GM23338 (cell line): Measurements from ENCODE around the gene MGAT5. TPM values are rescaled to one million over a fixed set of nuclear protein-coding genes. Genes with fewer than 3 reads are reported as not detected.

Experiments
- ATAC-seq: fragments of 200-7000 bp; cut with Tn5 transposase; 3 replicates; pipeline ENCODE4 v1.9.1; 2020
- DNase-seq: peaks from one replicate; pipeline ENCODE4 v3.0.0-alpha.2; 2015; ENCODE audit warnings: low spot score
- H2AFZ ChIP-seq: fragments of 200-600 bp; sonication (generic); 2 replicates; pipeline ENCODE4 v1.8.0; 2016; ENCODE audit warnings: antibody characterized with exemption, mild to moderate bottlenecking, moderate library complexity
- H3F3A ChIP-seq: fragments of 200-600 bp; sonication (generic); replicated peaks from 2 replicates; pipeline ENCODE4 v1.8.0; 2017; ENCODE audit warnings: antibody characterized with exemption, mixed run types, low read depth
- H3K27ac ChIP-seq: fragments of 200-600 bp; sonication (generic); 2 replicates; pipeline ENCODE4 v1.6.1; 2016; ENCODE audit warnings: low read depth
- H3K27me3 ChIP-seq: fragments of 200-600 bp; sonication (generic); 2 replicates; pipeline ENCODE4 v1.8.0; 2016; ENCODE audit warnings: mild to moderate bottlenecking, mixed run types, moderate library complexity; ENCODE audit not compliant: insufficient read depth
- H3K36me3 ChIP-seq: fragments of 200-600 bp; sonication (generic); 2 replicates; pipeline ENCODE4 v1.8.0; 2016; ENCODE audit warnings: mild to moderate bottlenecking; ENCODE audit not compliant: insufficient read depth
- H3K4me1 ChIP-seq: fragments of 200-600 bp; sonication (generic); 2 replicates; pipeline ENCODE4 v1.8.0; 2016; ENCODE audit warnings: mild to moderate bottlenecking, moderate library complexity; ENCODE audit not compliant: insufficient read depth
- H3K4me2 ChIP-seq: fragments of 200-600 bp; sonication (generic); 2 replicates; pipeline ENCODE4 v1.7.1; 2017; ENCODE audit warnings: mixed run types
- H3K4me3 ChIP-seq: fragments of 200-600 bp; sonication (generic); 2 replicates; pipeline ENCODE4 v1.6.1; 2016; ENCODE audit warnings: mixed run types
- H3K79me2 ChIP-seq: fragments of 200-600 bp; sonication (generic); replicated peaks from 2 replicates; pipeline ENCODE4 v1.8.0; 2017; ENCODE audit warnings: mild to moderate bottlenecking; ENCODE audit not compliant: insufficient read depth
- H3K9me2 ChIP-seq: fragments of 200-600 bp; sonication (generic); 2 replicates; pipeline ENCODE4 v1.8.0; 2017; ENCODE audit not compliant: insufficient read depth
- H4K20me1 ChIP-seq: fragments of 200-600 bp; sonication (generic); replicated peaks from 2 replicates; pipeline ENCODE4 v1.8.0; 2017; ENCODE audit warnings: mild to moderate bottlenecking; ENCODE audit not compliant: insufficient read depth
- H3K27ac Mint-ChIP-seq: 2 replicates; pipeline ENCODE4 v1.8.0; 2020; ENCODE audit warnings: inconsistent platforms, mild to moderate bottlenecking, moderate library complexity, mixed read lengths
- H3K27me3 Mint-ChIP-seq: 3 replicates; pipeline ENCODE4 v1.8.0; 2022; ENCODE audit warnings: low read depth, mild to moderate bottlenecking, moderate library complexity, mixed read lengths, inconsistent platforms; ENCODE audit not compliant: insufficient read depth, poor library complexity
- H3K36me3 Mint-ChIP-seq: 3 replicates; pipeline ENCODE4 v1.8.0; 2021; ENCODE audit warnings: low read depth, mild to moderate bottlenecking, inconsistent platforms, moderate library complexity, mixed read lengths
- H3K4me1 Mint-ChIP-seq: 3 replicates; pipeline ENCODE4 v1.8.0; 2020; ENCODE audit warnings: mild to moderate bottlenecking, inconsistent platforms, mixed read lengths
- H3K4me3 Mint-ChIP-seq: 3 replicates; pipeline ENCODE4 v1.8.0; 2021; ENCODE audit warnings: moderate library complexity, mild to moderate bottlenecking, inconsistent platforms, mixed read lengths
- H3K9me3 Mint-ChIP-seq: 3 replicates; pipeline ENCODE4 v1.8.0; 2020; ENCODE audit warnings: moderate library complexity, mild to moderate bottlenecking, inconsistent platforms, mixed read lengths
- CREB1 ChIP-seq: fragments of 250-450 bp; sonication (Bioruptor Pico); IDR thresholded peaks from 2 replicates; pipeline ENCODE4 v1.5.0; 2020; ENCODE audit warnings: low read depth, mild to moderate bottlenecking, moderate library complexity
- EZH2 ChIP-seq: fragments of 200-600 bp; sonication (generic); IDR thresholded peaks from one replicate; pipeline ENCODE4 v1.8.0; 2017; ENCODE audit warnings: antibody characterized with exemption, mild to moderate bottlenecking, low read depth; ENCODE audit not compliant: unreplicated experiment
- EZH2phosphoT487 ChIP-seq: fragments of 200-600 bp; sonication (generic); IDR thresholded peaks from one replicate; pipeline ENCODE4 v1.8.1; 2018; ENCODE audit warnings: antibody characterized with exemption; ENCODE audit not compliant: unreplicated experiment
- JUNB ChIP-seq: IDR thresholded peaks from one replicate; pipeline ENCODE4 v1.6.1; 2016; ENCODE audit warnings: antibody characterized with exemption; ENCODE audit not compliant: unreplicated experiment
- NANOG ChIP-seq: IDR thresholded peaks from 2 replicates; pipeline ENCODE4 v1.6.1; 2016; ENCODE audit warnings: antibody characterized with exemption, borderline replicate concordance
- POLR2AphosphoS5 ChIP-seq: IDR thresholded peaks from 2 replicates; pipeline ENCODE4 v1.6.1; 2016; ENCODE audit warnings: antibody characterized with exemption, low read depth
- STAT1 ChIP-seq: IDR thresholded peaks from one replicate; pipeline ENCODE4 v1.6.1; 2016; ENCODE audit warnings: antibody characterized with exemption; ENCODE audit not compliant: unreplicated experiment
- ZNF114 ChIP-seq: fragments of 250-450 bp; sonication (Bioruptor Pico); IDR thresholded peaks from 2 replicates; pipeline ENCODE4 v1.5.0; 2020; ENCODE audit warnings: mild to moderate bottlenecking, moderate library complexity
- ZNF331 ChIP-seq: fragments of 250-450 bp; sonication (Bioruptor Pico); IDR thresholded peaks from 2 replicates; pipeline ENCODE4 v1.5.0; 2020; ENCODE audit warnings: low read depth, mild to moderate bottlenecking, moderate library complexity
- polyA plus RNA-seq: library from polyadenylated mRNA; unstranded; fragments of >200 nt; fragmentation: Nextera tagmentation; extraction: Ambion mirVana; gene quantifications from 2 replicates; pipeline ENCODE4 v1.2.1, GENCODE V29; 2016
- total RNA-seq: library from RNA; depleted of rRNA; stranded (reverse); fragments of >200 nt; shearing (Covaris generic); gene quantifications from 2 replicates; pipeline ENCODE4 v1.2.3, GENCODE V29; 2014
- TF ChIP-seq, protein P1 (sequence below), 2 experiments: fragments of 200-600 bp in 1 of 2; sonication (generic) in 1 of 2; conservative IDR thresholded peaks; 2 replicates each; pipeline versions ENCODE4 v1.5.1 to v1.6.1; 2016 to 2017; ENCODE audit warnings: antibody characterized with exemption in 2 of 2, low read depth in 2 of 2, mild to moderate bottlenecking in 2 of 2, moderate library complexity in 1 of 2
- TF ChIP-seq, protein P2 (sequence below): IDR thresholded peaks from 2 replicates; pipeline ENCODE4 v1.6.1; 2016; ENCODE audit warnings: antibody characterized with exemption
- TF ChIP-seq, protein P3 (sequence below): IDR thresholded peaks from one replicate; pipeline ENCODE4 v1.6.1; 2018; ENCODE audit warnings: antibody characterized with exemption; ENCODE audit not compliant: unreplicated experiment
- TF ChIP-seq, protein P4 (sequence below): fragments of 250-450 bp; sonication (Bioruptor Pico); IDR thresholded peaks from 2 replicates; pipeline ENCODE4 v1.5.0; 2020; ENCODE audit warnings: mild to moderate bottlenecking, moderate library complexity

MGAT5 gene
- total and polyA plus RNA-seq, 2 experiments from 2014 or later: 4.6 to 27.6 TPM

DNA sequence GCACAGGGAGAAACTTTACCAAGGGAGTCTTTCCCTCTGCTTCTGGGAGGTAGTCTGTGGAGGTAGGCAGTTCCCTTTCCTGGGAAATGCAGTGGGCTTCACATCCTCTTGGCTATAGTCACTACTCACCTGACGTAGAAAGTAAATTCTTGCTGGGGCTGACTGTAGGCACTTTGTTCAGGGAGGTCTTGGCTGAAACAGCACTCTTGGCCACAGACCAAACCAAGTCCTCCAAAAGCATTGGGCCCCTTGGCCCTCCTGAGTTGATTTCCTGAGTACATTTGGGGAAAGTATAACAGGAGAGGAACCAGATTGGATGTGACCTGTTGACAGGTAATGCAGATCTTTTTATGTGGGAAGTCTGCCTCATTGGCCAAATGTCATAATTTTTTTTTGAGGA is 108.9 kb downstream of the MGAT5 start:
- no peaks in the 10 kb centered on the region for H3K36me3 Mint-ChIP-seq

More for the DNA sequence above, 108.9 kb downstream of the MGAT5 start:
- peaks cover 15% of the 10 kb centered on the region; the same call in 2 of the 3 replicates for H3K4me1 Mint-ChIP-seq
- Histone ChIP-seq H3K79me2 (no peaks in the 10 kb centered on the region), H3K27me3 (no peaks in the 10 kb centered on the region), H3K4me3 (no peak overlapping the region), H3K36me3 (no peaks in the 10 kb centered on the region), H3K4me1 (no peaks in the 10 kb centered on the region), H4K20me1 (0 out of 2 replicates have a peak, but pooled peaks cover 2% of the 10 kb centered on the region), H3K27ac (no peak overlapping the region), H3K4me2 (no peak overlapping the region), H3K9me2 (no peaks in the 10 kb centered on the region), H2AFZ (no peak overlapping the region), H3F3A (no peaks in the 10 kb centered on the region)
- TF ChIP-seq, protein P1, sequence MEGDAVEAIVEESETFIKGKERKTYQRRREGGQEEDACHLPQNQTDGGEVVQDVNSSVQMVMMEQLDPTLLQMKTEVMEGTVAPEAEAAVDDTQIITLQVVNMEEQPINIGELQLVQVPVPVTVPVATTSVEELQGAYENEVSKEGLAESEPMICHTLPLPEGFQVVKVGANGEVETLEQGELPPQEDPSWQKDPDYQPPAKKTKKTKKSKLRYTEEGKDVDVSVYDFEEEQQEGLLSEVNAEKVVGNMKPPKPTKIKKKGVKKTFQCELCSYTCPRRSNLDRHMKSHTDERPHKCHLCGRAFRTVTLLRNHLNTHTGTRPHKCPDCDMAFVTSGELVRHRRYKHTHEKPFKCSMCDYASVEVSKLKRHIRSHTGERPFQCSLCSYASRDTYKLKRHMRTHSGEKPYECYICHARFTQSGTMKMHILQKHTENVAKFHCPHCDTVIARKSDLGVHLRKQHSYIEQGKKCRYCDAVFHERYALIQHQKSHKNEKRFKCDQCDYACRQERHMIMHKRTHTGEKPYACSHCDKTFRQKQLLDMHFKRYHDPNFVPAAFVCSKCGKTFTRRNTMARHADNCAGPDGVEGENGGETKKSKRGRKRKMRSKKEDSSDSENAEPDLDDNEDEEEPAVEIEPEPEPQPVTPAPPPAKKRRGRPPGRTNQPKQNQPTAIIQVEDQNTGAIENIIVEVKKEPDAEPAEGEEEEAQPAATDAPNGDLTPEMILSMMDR (conservative IDR thresholded peaks at IDR 0.05; ENCODE audit: low read depth in 2 of 2): no peak
- TF ChIP-seq ZNF114 (CRISPR knock-in tag): no peak
- TF ChIP-seq CREB1: no peak
- TF ChIP-seq EZH2phosphoT487: no peak
- no peak for TF ChIP-seq EZH2
- no peak for TF ChIP-seq POLR2AphosphoS5
- TF ChIP-seq, protein P2, sequence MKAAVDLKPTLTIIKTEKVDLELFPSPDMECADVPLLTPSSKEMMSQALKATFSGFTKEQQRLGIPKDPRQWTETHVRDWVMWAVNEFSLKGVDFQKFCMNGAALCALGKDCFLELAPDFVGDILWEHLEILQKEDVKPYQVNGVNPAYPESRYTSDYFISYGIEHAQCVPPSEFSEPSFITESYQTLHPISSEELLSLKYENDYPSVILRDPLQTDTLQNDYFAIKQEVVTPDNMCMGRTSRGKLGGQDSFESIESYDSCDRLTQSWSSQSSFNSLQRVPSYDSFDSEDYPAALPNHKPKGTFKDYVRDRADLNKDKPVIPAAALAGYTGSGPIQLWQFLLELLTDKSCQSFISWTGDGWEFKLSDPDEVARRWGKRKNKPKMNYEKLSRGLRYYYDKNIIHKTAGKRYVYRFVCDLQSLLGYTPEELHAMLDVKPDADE: no peak
- TF ChIP-seq NANOG: no peak
- no peak for TF ChIP-seq ZNF331
- TF ChIP-seq, protein P3, sequence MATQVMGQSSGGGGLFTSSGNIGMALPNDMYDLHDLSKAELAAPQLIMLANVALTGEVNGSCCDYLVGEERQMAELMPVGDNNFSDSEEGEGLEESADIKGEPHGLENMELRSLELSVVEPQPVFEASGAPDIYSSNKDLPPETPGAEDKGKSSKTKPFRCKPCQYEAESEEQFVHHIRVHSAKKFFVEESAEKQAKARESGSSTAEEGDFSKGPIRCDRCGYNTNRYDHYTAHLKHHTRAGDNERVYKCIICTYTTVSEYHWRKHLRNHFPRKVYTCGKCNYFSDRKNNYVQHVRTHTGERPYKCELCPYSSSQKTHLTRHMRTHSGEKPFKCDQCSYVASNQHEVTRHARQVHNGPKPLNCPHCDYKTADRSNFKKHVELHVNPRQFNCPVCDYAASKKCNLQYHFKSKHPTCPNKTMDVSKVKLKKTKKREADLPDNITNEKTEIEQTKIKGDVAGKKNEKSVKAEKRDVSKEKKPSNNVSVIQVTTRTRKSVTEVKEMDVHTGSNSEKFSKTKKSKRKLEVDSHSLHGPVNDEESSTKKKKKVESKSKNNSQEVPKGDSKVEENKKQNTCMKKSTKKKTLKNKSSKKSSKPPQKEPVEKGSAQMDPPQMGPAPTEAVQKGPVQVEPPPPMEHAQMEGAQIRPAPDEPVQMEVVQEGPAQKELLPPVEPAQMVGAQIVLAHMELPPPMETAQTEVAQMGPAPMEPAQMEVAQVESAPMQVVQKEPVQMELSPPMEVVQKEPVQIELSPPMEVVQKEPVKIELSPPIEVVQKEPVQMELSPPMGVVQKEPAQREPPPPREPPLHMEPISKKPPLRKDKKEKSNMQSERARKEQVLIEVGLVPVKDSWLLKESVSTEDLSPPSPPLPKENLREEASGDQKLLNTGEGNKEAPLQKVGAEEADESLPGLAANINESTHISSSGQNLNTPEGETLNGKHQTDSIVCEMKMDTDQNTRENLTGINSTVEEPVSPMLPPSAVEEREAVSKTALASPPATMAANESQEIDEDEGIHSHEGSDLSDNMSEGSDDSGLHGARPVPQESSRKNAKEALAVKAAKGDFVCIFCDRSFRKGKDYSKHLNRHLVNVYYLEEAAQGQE: no peak
- TF ChIP-seq STAT1: no peak
- no peak for TF ChIP-seq JUNB
- TF ChIP-seq, protein P4, sequence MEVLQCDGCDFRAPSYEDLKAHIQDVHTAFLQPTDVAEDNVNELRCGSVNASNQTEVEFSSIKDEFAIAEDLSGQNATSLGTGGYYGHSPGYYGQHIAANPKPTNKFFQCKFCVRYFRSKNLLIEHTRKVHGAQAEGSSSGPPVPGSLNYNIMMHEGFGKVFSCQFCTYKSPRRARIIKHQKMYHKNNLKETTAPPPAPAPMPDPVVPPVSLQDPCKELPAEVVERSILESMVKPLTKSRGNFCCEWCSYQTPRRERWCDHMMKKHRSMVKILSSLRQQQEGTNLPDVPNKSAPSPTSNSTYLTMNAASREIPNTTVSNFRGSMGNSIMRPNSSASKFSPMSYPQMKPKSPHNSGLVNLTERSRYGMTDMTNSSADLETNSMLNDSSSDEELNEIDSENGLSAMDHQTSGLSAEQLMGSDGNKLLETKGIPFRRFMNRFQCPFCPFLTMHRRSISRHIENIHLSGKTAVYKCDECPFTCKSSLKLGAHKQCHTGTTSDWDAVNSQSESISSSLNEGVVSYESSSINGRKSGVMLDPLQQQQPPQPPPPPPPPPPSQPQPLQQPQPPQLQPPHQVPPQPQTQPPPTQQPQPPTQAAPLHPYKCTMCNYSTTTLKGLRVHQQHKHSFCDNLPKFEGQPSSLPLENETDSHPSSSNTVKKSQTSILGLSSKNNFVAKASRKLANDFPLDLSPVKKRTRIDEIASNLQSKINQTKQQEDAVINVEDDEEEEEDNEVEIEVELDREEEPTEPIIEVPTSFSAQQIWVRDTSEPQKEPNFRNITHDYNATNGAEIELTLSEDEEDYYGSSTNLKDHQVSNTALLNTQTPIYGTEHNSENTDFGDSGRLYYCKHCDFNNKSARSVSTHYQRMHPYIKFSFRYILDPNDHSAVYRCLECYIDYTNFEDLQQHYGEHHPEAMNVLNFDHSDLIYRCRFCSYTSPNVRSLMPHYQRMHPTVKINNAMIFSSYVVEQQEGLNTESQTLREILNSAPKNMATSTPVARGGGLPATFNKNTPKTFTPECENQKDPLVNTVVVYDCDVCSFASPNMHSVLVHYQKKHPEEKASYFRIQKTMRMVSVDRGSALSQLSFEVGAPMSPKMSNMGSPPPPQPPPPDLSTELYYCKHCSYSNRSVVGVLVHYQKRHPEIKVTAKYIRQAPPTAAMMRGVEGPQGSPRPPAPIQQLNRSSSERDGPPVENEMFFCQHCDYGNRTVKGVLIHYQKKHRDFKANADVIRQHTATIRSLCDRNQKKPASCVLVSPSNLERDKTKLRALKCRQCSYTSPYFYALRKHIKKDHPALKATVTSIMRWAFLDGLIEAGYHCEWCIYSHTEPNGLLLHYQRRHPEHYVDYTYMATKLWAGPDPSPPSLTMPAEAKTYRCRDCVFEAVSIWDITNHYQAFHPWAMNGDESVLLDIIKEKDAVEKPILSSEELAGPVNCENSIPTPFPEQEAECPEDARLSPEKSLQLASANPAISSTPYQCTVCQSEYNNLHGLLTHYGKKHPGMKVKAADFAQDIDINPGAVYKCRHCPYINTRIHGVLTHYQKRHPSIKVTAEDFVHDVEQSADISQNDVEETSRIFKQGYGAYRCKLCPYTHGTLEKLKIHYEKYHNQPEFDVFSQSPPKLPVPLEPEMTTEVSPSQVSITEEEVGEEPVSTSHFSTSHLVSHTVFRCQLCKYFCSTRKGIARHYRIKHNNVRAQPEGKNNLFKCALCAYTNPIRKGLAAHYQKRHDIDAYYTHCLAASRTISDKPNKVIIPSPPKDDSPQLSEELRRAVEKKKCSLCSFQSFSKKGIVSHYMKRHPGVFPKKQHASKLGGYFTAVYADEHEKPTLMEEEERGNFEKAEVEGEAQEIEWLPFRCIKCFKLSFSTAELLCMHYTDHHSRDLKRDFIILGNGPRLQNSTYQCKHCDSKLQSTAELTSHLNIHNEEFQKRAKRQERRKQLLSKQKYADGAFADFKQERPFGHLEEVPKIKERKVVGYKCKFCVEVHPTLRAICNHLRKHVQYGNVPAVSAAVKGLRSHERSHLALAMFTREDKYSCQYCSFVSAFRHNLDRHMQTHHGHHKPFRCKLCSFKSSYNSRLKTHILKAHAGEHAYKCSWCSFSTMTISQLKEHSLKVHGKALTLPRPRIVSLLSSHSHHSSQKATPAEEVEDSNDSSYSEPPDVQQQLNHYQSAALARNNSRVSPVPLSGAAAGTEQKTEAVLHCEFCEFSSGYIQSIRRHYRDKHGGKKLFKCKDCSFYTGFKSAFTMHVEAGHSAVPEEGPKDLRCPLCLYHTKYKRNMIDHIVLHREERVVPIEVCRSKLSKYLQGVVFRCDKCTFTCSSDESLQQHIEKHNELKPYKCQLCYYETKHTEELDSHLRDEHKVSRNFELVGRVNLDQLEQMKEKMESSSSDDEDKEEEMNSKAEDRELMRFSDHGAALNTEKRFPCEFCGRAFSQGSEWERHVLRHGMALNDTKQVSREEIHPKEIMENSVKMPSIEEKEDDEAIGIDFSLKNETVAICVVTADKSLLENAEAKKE: no peak
- DNase-seq (no peak), ATAC-seq (no peak)
- H3K27ac Mint-ChIP-seq: no peak overlapping the region
- H3K9me3 Mint-ChIP-seq: no peaks in the 10 kb centered on the region
- H3K4me3 Mint-ChIP-seq: no peak overlapping the region
- peaks cover 5% of the 10 kb centered on the region for H3K27me3 Mint-ChIP-seq
